CD4-positive, CD25-positive, alpha-beta regulatory T cell (primary cell): Measurements from ENCODE around the gene PLXND1. TPM values are rescaled to one million over a fixed set of nuclear protein-coding genes. Genes with fewer than 3 reads are reported as not detected.

Source experiments
- ATAC-seq, 2 donors: fragments of 150-1000 bp; cut with Tn5 transposase; one replicate each; pipeline ENCODE4 v1.10.0; 2021; ENCODE audit warnings: low read depth in 2 of 2, moderate number of reproducible peaks in 2 of 2, moderate library complexity in 1 of 2
- DNase-seq, 3 donors: peaks; one replicate each; pipeline versions ENCODE4 v3.0.0 to v3.0.0-alpha.2; 2012 to 2022; ENCODE audit warnings: mixed read lengths in 1 of 3
- H3K27ac ChIP-seq: one replicate; pipeline ENCODE4 v1.7.0; 2013; ENCODE audit warnings: mild to moderate bottlenecking, low read length; ENCODE audit not compliant: insufficient read depth, poor library complexity, severe bottlenecking
- H3K27me3 ChIP-seq: one replicate; pipeline ENCODE4 v1.7.0; 2013; ENCODE audit warnings: low read length; ENCODE audit not compliant: control insufficient read depth, insufficient read depth
- H3K36me3 ChIP-seq: one replicate; pipeline ENCODE4 v1.7.0; 2013; ENCODE audit warnings: mild to moderate bottlenecking, low read length, moderate library complexity; ENCODE audit not compliant: control insufficient read depth, insufficient read depth
- H3K4me1 ChIP-seq: 2 replicates; pipeline ENCODE4 v1.7.0; 2013; ENCODE audit warnings: mild to moderate bottlenecking, low read length; ENCODE audit not compliant: insufficient read depth, control insufficient read depth, poor library complexity, severe bottlenecking
- H3K4me3 ChIP-seq: one replicate; pipeline ENCODE4 v1.7.0; 2013; ENCODE audit warnings: low read depth, mild to moderate bottlenecking, low read length, moderate library complexity
- H3K9me3 ChIP-seq, 2 experiments: 1 replicate in 1 of 2; 2 replicates in 1 of 2; pipeline ENCODE4 v1.7.0; 2013; ENCODE audit warnings: low read length in 2 of 2, mild to moderate bottlenecking in 1 of 2, moderate library complexity in 1 of 2; ENCODE audit not compliant: control insufficient read depth in 2 of 2
- H3K27ac Mint-ChIP-seq, 3 donors: one replicate each; pipeline ENCODE4 v1.8.0; 2020 to 2022; ENCODE audit warnings: mild to moderate bottlenecking in 3 of 3, mixed read lengths in 3 of 3, moderate library complexity in 2 of 3
- H3K27me3 Mint-ChIP-seq: one replicate; pipeline ENCODE4 v1.8.0; 2022; ENCODE audit warnings: mild to moderate bottlenecking, mixed read lengths
- H3K36me3 Mint-ChIP-seq: one replicate; pipeline ENCODE4 v1.8.0; 2020; ENCODE audit warnings: mixed read lengths
- H3K4me1 Mint-ChIP-seq, 4 donors: one replicate each; pipeline ENCODE4 v1.8.0; 2020 to 2022; ENCODE audit warnings: mixed read lengths in 4 of 4, mild to moderate bottlenecking in 1 of 4
- H3K4me3 Mint-ChIP-seq, 4 donors: one replicate each; pipeline ENCODE4 v1.8.0; 2020 to 2022; ENCODE audit warnings: mild to moderate bottlenecking in 4 of 4, mixed read lengths in 4 of 4, moderate library complexity in 3 of 4
- H3K9me3 Mint-ChIP-seq, 7 donors: one replicate each; pipeline ENCODE4 v1.8.0; 2020 to 2022; ENCODE audit warnings: mixed read lengths in 7 of 7, mild to moderate bottlenecking in 3 of 7, moderate library complexity in 2 of 7
- polyA plus RNA-seq, 4 donors: library from polyadenylated mRNA; unstranded; fragments of 300-500 nt; fragmentation: Illumina TruSeq; gene quantifications; one replicate each; pipeline ENCODE4 v1.2.3, GENCODE V29; 2021
- total RNA-seq: library from RNA; stranded (reverse); gene quantifications from one replicate; pipeline ENCODE4 v1.2.3, GENCODE V29; 2022

The PLXND1 gene
- total and polyA plus RNA-seq, 5 donors from 2014 or later = 0.48 to 11.3 (median 0.83) TPM; not detected in 1

- H3K4me1 Mint-ChIP-seq = no peaks in the 10 kb centered on the region
- no peaks in the 10 kb centered on the region for H3K36me3 ChIP-seq
- H3K27me3 ChIP-seq = no peaks in the 10 kb centered on the region
- H3K4me1 ChIP-seq = no peaks in the 10 kb centered on the region
- DNase-seq (no peak), ATAC-seq (no peak)
- no peaks in the 10 kb centered on the region for H3K9me3 Mint-ChIP-seq
- no peak overlapping the region for H3K4me3 Mint-ChIP-seq
- no peak overlapping the region for H3K27ac ChIP-seq
- H3K36me3 Mint-ChIP-seq = no peaks in the 10 kb centered on the region
- no peak overlapping the region for H3K27ac Mint-ChIP-seq
- no peaks in the 10 kb centered on the region for H3K9me3 ChIP-seq
- H3K4me3 ChIP-seq = no peak overlapping the region
- H3K27me3 Mint-ChIP-seq = peaks cover 1% of the 10 kb centered on the region
These were observed 63.7 kb downstream of the PLXND1 start for GRCh38 chr3:129542747-129543146.

DNA sequence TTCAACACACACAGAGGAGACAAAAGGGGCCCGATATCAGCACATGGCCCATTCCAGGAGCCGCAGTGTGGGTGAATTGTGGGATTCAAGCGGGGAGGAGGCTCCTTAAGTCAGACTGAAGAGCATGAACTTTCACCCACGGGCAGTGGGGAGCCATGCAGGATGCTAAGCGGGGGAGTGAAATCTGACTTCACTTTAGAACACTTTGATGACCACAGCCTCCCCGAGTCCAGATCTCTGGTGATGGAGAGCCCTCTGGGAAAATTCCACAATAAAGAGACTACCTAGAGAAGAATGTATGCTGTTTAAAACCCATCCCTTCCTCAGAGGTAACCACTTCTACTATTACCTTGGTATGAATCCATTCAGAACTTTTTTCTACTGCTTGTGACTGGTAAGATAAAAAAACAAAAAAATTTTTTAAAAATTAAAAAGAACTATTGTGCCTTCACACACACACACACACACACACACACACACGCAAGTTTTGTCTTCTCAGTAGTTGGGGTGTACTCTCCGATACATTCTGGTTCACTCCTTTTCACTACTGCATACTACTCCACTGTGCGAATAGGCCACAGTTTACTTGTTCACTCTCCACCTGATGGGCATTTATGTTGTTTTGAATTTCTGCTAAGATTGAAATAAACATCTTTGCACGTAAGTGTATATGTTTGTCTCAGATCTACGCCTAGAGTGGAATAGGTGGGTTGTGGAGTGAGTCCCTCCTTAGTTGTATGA is 65.5 kb downstream of the PLXND1 start:
- Mint-ChIP-seq H3K4me3 (no peak overlapping the region), H3K27ac (no peak overlapping the region), H3K9me3 (no peaks in the 10 kb centered on the region)

GRCh38 chr3:129539206-129539605 is 67.3 kb downstream of the PLXND1 start:
- Histone ChIP-seq H3K4me1 (no peaks in the 10 kb centered on the region), H3K36me3 (no peaks in the 10 kb centered on the region), H3K9me3 (no peaks in the 10 kb centered on the region), H3K27me3 (no peaks in the 10 kb centered on the region), H3K27ac (no peak overlapping the region), H3K4me3 (no peak overlapping the region)
- H3K9me3 Mint-ChIP-seq = peaks cover 0 to 2% (median 0%) of the 10 kb centered on the region in 7 donors
- no peak overlapping the region for H3K4me3 Mint-ChIP-seq
- no peaks in the 10 kb centered on the region for H3K4me1 Mint-ChIP-seq
- no peaks in the 10 kb centered on the region for H3K36me3 Mint-ChIP-seq
- H3K27ac Mint-ChIP-seq = no peak overlapping the region
- H3K27me3 Mint-ChIP-seq = peaks cover 6% of the 10 kb centered on the region
- no peak for ATAC-seq
- DNase-seq = no peak

More for the DNA sequence above, 65.5 kb downstream of the PLXND1 start:
- Histone ChIP-seq H3K4me1 (no peaks in the 10 kb centered on the region), H3K9me3 (no peaks in the 10 kb centered on the region), H3K27ac (no peak overlapping the region), H3K4me3 (no peak overlapping the region), H3K27me3 (no peaks in the 10 kb centered on the region), H3K36me3 (no peaks in the 10 kb centered on the region)
- Mint-ChIP-seq H3K4me1 (no peaks in the 10 kb centered on the region), H3K27me3 (peaks cover 6% of the 10 kb centered on the region), H3K36me3 (no peaks in the 10 kb centered on the region)
- ATAC-seq (no peak), DNase-seq (no peak)

- no peaks in the 10 kb centered on the region for H3K36me3 ChIP-seq
- H3K4me1 Mint-ChIP-seq = no peaks in the 10 kb centered on the region
- DNase-seq (no peak), ATAC-seq (no peak)
- no peak overlapping the region for H3K4me3 ChIP-seq
- no peaks in the 10 kb centered on the region for H3K36me3 Mint-ChIP-seq
- no peaks in the 10 kb centered on the region for H3K27me3 ChIP-seq
- no peak overlapping the region for H3K4me3 Mint-ChIP-seq
- H3K9me3 ChIP-seq = no peaks in the 10 kb centered on the region
- no peak overlapping the region for H3K27ac Mint-ChIP-seq
- peaks cover 6% of the 10 kb centered on the region for H3K27me3 Mint-ChIP-seq
- H3K9me3 Mint-ChIP-seq = peaks cover 0 to 4% (median 0%) of the 10 kb centered on the region in 7 donors
- no peaks in the 10 kb centered on the region for H3K4me1 ChIP-seq
- H3K27ac ChIP-seq = no peak overlapping the region
These were observed 69.7 kb downstream of the PLXND1 start for GRCh38 chr3:129536804-129537203.

- DNase-seq (no peak), ATAC-seq (no peak)
- H3K27me3 Mint-ChIP-seq = peaks cover 6% of the 10 kb centered on the region
- peaks cover 0 to 4% (median 0%) of the 10 kb centered on the region in 7 donors for H3K9me3 Mint-ChIP-seq
- Histone ChIP-seq H3K36me3 (no peaks in the 10 kb centered on the region), H3K4me1 (no peaks in the 10 kb centered on the region), H3K27ac (no peak overlapping the region), H3K27me3 (no peaks in the 10 kb centered on the region), H3K9me3 (no peaks in the 10 kb centered on the region), H3K4me3 (no peak overlapping the region)
- H3K4me3 Mint-ChIP-seq = no peak overlapping the region
- H3K4me1 Mint-ChIP-seq = no peaks in the 10 kb centered on the region
- peak overlapping the region in 1 of 3 donors; percentile 42 for H3K27ac Mint-ChIP-seq
- no peaks in the 10 kb centered on the region for H3K36me3 Mint-ChIP-seq
These were observed 70.2 kb downstream of the PLXND1 start for GRCh38 chr3:129536374-129536667.

GRCh38 chr3:129535075-129535474 is 71.4 kb downstream of the PLXND1 start:
- H3K36me3 ChIP-seq = no peaks in the 10 kb centered on the region
- Mint-ChIP-seq H3K4me1 (no peaks in the 10 kb centered on the region), H3K27me3 (peaks cover 6% of the 10 kb centered on the region), H3K36me3 (no peaks in the 10 kb centered on the region), H3K27ac (no peak overlapping the region), H3K9me3 (peaks cover 0 to 4% (median 0%) of the 10 kb centered on the region in 7 donors), H3K4me3 (no peak overlapping the region)
- DNase-seq (no peak), ATAC-seq (no peak)
- no peak overlapping the region for H3K4me3 ChIP-seq
- H3K27me3 ChIP-seq = no peaks in the 10 kb centered on the region
- H3K4me1 ChIP-seq = no peaks in the 10 kb centered on the region
- no peak overlapping the region for H3K27ac ChIP-seq
- H3K9me3 ChIP-seq = no peaks in the 10 kb centered on the region

GRCh38 chr3:129534428-129535027 is 71.9 kb downstream of the PLXND1 start:
- no peak overlapping the region for H3K4me3 ChIP-seq
- peaks cover 0 to 4% (median 0%) of the 10 kb centered on the region in 7 donors for H3K9me3 Mint-ChIP-seq
- no peaks in the 10 kb centered on the region for H3K4me1 ChIP-seq
- no peaks in the 10 kb centered on the region for H3K27me3 ChIP-seq
- H3K27me3 Mint-ChIP-seq = peaks cover 6% of the 10 kb centered on the region
- H3K4me1 Mint-ChIP-seq = no peaks in the 10 kb centered on the region
- H3K4me3 Mint-ChIP-seq = no peak overlapping the region
- H3K36me3 Mint-ChIP-seq = no peaks in the 10 kb centered on the region
- H3K9me3 ChIP-seq = no peaks in the 10 kb centered on the region
- H3K27ac ChIP-seq = no peak overlapping the region
- ATAC-seq (no peak), DNase-seq (no peak)
- no peak overlapping the region for H3K27ac Mint-ChIP-seq
- H3K36me3 ChIP-seq = no peaks in the 10 kb centered on the region

GRCh38 chr3:129533406-129533805 is 73.1 kb downstream of the PLXND1 start:
- peaks cover 0 to 4% (median 0%) of the 10 kb centered on the region in 7 donors for H3K9me3 Mint-ChIP-seq
- H3K36me3 Mint-ChIP-seq = no peaks in the 10 kb centered on the region
- Histone ChIP-seq H3K36me3 (no peaks in the 10 kb centered on the region), H3K27ac (no peak overlapping the region), H3K9me3 (no peaks in the 10 kb centered on the region), H3K4me1 (no peaks in the 10 kb centered on the region), H3K27me3 (no peaks in the 10 kb centered on the region), H3K4me3 (no peak overlapping the region)
- H3K4me3 Mint-ChIP-seq = no peak overlapping the region
- ATAC-seq = no peak
- DNase-seq = no peak
- H3K27me3 Mint-ChIP-seq = peaks cover 6% of the 10 kb centered on the region
- no peaks in the 10 kb centered on the region for H3K4me1 Mint-ChIP-seq
- no peak overlapping the region for H3K27ac Mint-ChIP-seq
